MM.1S (cell line): ENCODE measurements around the gene IFNL2.
"Not testable (repeated sequence)": the region's sequence is repeated elsewhere in the genome, so short reads cannot be mapped to it uniquely, and the experiment has no call there.

ENCODE experiments used
- DNase-seq: peaks from one replicate; pipeline ENCODE4 v3.0.0-alpha.2; 2015
- H2AFZ ChIP-seq: fragments of 300-600 bp; sonication (generic); 2 replicates; pipeline ENCODE4 v1.6.0; 2016; ENCODE audit warnings: antibody characterized with exemption, low read length
- H3F3A ChIP-seq: fragments of 300-600 bp; sonication (generic); 2 replicates; pipeline ENCODE4 v1.6.1; 2016; ENCODE audit warnings: mild to moderate bottlenecking, antibody characterized with exemption, low read length, moderate library complexity, mixed read lengths; ENCODE audit not compliant: insufficient read depth
- H3K27ac ChIP-seq: fragments of 300-600 bp; sonication (generic); 2 replicates; pipeline ENCODE4 v1.5.1; 2016; ENCODE audit warnings: mild to moderate bottlenecking, low read length
- H3K27me3 ChIP-seq: fragments of 300-600 bp; sonication (generic); replicated peaks from 2 replicates; pipeline ENCODE4 v1.6.0; 2016; ENCODE audit warnings: low read length; ENCODE audit not compliant: insufficient read depth
- H3K36me3 ChIP-seq: fragments of 300-600 bp; sonication (generic); replicated peaks from 2 replicates; pipeline ENCODE4 v1.6.1; 2016; ENCODE audit warnings: mild to moderate bottlenecking, low read length, mixed read lengths; ENCODE audit not compliant: insufficient read depth
- H3K4me1 ChIP-seq: fragments of 300-600 bp; sonication (generic); 2 replicates; pipeline ENCODE4 v1.6.1; 2016; ENCODE audit warnings: low read length, mixed read lengths
- H3K4me2 ChIP-seq: fragments of 300-600 bp; sonication (generic); 2 replicates; pipeline ENCODE4 v1.6.0; 2016; ENCODE audit warnings: low read depth, low read length
- H3K4me3 ChIP-seq: fragments of 300-600 bp; sonication (generic); 2 replicates; pipeline ENCODE4 v1.5.1; 2016; ENCODE audit warnings: low read length, mixed read lengths
- H3K79me2 ChIP-seq: fragments of 300-600 bp; sonication (generic); 2 replicates; pipeline ENCODE4 v1.6.1; 2016; ENCODE audit warnings: mixed run types, low read length, mixed read lengths
- H3K9ac ChIP-seq: fragments of 300-600 bp; sonication (generic); 2 replicates; pipeline ENCODE4 v1.6.1; 2016; ENCODE audit warnings: low read length, mixed read lengths
- H3K9me2 ChIP-seq: fragments of 300-600 bp; sonication (generic); replicated peaks from 2 replicates; pipeline ENCODE4 v1.6.1; 2016; ENCODE audit warnings: mild to moderate bottlenecking, low read length, mixed read lengths; ENCODE audit not compliant: insufficient read depth
- H3K9me3 ChIP-seq: fragments of 300-600 bp; sonication (generic); replicated peaks from 2 replicates; pipeline ENCODE4 v1.6.1; 2016; ENCODE audit warnings: mild to moderate bottlenecking, low read length, mixed read lengths; ENCODE audit not compliant: insufficient read depth
- H4K20me1 ChIP-seq: fragments of 300-600 bp; sonication (generic); 2 replicates; pipeline ENCODE4 v1.6.1; 2016; ENCODE audit warnings: mild to moderate bottlenecking, low read length, moderate library complexity, mixed read lengths; ENCODE audit not compliant: insufficient read depth
- CTCF ChIP-seq: fragments of 300-600 bp; sonication (generic); IDR thresholded peaks from 2 replicates; pipeline ENCODE4 v1.5.1; 2016; ENCODE audit warnings: antibody characterized with exemption, low read length, mixed read lengths
- EZH2 ChIP-seq: fragments of 300-600 bp; sonication (generic); optimal IDR thresholded peaks from 2 replicates; pipeline ENCODE3; 2017; ENCODE audit warnings: low read depth, mild to moderate bottlenecking, antibody characterized with exemption, low read length, mixed read lengths
- EZH2phosphoT487 ChIP-seq: fragments of 300-600 bp; sonication (generic); IDR thresholded peaks from 2 replicates; pipeline ENCODE4 v1.6.1; 2018; ENCODE audit warnings: antibody characterized with exemption, low read length

IFNL2 gene

GRCh38 chr19:39307046-39307821, 39.0 kb downstream of the IFNL2 start:
- DNase-seq = no peak
- H3K36me3 ChIP-seq = no peaks in the 10 kb centered on the region
- H3K9me2 ChIP-seq = no peaks in the 10 kb centered on the region
- no peak overlapping the region for H3K9ac ChIP-seq
- TF ChIP-seq EZH2phosphoT487 = no peak
- no peak for TF ChIP-seq CTCF
- TF ChIP-seq EZH2 = no peak
- H3K27me3 ChIP-seq = peaks cover 3% of the 10 kb centered on the region; the same call in 1 of the 2 replicates
- H3K9me3 ChIP-seq = no peaks in the 10 kb centered on the region
- no peak overlapping the region for H3K4me2 ChIP-seq
- no peaks in the 10 kb centered on the region for H3K79me2 ChIP-seq
- no peak overlapping the region for H3K4me3 ChIP-seq
- no peaks in the 10 kb centered on the region for H4K20me1 ChIP-seq
- no peaks in the 10 kb centered on the region for H3F3A ChIP-seq
- no peak overlapping the region for H2AFZ ChIP-seq
- no peaks in the 10 kb centered on the region for H3K4me1 ChIP-seq
- H3K27ac ChIP-seq = no peak overlapping the region

- no peak for TF ChIP-seq EZH2phosphoT487
- H3K79me2 ChIP-seq = no peaks in the 10 kb centered on the region
- H3K4me2 ChIP-seq = no peak overlapping the region
- peaks cover 3% of the 10 kb centered on the region; the same call in 1 of the 2 replicates for H3K27me3 ChIP-seq
- H3K9me2 ChIP-seq = no peaks in the 10 kb centered on the region
- H2AFZ ChIP-seq = no peak overlapping the region
- no peak overlapping the region for H3K27ac ChIP-seq
- no peaks in the 10 kb centered on the region for H3K36me3 ChIP-seq
- H3K4me3 ChIP-seq = no peak overlapping the region
- H3K4me1 ChIP-seq = no peaks in the 10 kb centered on the region
- H3K9ac ChIP-seq = no peak overlapping the region
- no peaks in the 10 kb centered on the region for H3F3A ChIP-seq
- H4K20me1 ChIP-seq = no peaks in the 10 kb centered on the region
- DNase-seq = no peak
- H3K9me3 ChIP-seq = no peaks in the 10 kb centered on the region
These were observed 39.8 kb downstream of the IFNL2 start for GRCh38 chr19:39307822-39308530.

GRCh38 chr19:39308531-39309304, 40.5 kb downstream of the IFNL2 start:
- H2AFZ ChIP-seq = no peak overlapping the region
- no peak overlapping the region for H3K4me2 ChIP-seq
- H3K27ac ChIP-seq = no peak overlapping the region
- no peaks in the 10 kb centered on the region for H3K9me2 ChIP-seq
- H3K4me3 ChIP-seq = no peak overlapping the region
- no peaks in the 10 kb centered on the region for H3K4me1 ChIP-seq
- no peak overlapping the region for H3K9ac ChIP-seq
- DNase-seq = no peak
- no peaks in the 10 kb centered on the region for H3K79me2 ChIP-seq
- H4K20me1 ChIP-seq = no peaks in the 10 kb centered on the region
- peaks cover 3% of the 10 kb centered on the region; the same call in 1 of the 2 replicates for H3K27me3 ChIP-seq
- H3K9me3 ChIP-seq = no peaks in the 10 kb centered on the region
- H3K36me3 ChIP-seq = no peaks in the 10 kb centered on the region
- H3F3A ChIP-seq = no peaks in the 10 kb centered on the region
- no peak for TF ChIP-seq EZH2phosphoT487
- no peak for TF ChIP-seq CTCF
- no peak for TF ChIP-seq EZH2

GRCh38 chr19:39309305-39309670, 41.1 kb downstream of the IFNL2 start:
- not testable (repeated sequence) for H2AFZ ChIP-seq, H3K4me2 ChIP-seq, H3K27ac ChIP-seq, H3K4me3 ChIP-seq, H3K9me3 ChIP-seq, H3K36me3 ChIP-seq, DNase-seq, H3F3A ChIP-seq, H4K20me1 ChIP-seq, H3K9ac ChIP-seq, H3K79me2 ChIP-seq, H3K27me3 ChIP-seq, H3K4me1 ChIP-seq, H3K9me2 ChIP-seq
